ENCODE data around the gene COG7.

GRCh38 chr16:23486480-23486879 lies 33.5 kb upstream of the COG7 start:
- TF ChIP-seq CTCF (IDR thresholded peaks at IDR 0.05) (no peak), POLR2A (IDR thresholded peaks at IDR 0.05) (no peak)

Data from Peyer's patch (tissue), 4 donors.